ENCODE measurements around the gene RBM48.
"Not testable (repeated sequence)": the region's sequence is repeated elsewhere in the genome, so short reads cannot be mapped to it uniquely, and the experiment has no call there.

Gene RBM48

DNA sequence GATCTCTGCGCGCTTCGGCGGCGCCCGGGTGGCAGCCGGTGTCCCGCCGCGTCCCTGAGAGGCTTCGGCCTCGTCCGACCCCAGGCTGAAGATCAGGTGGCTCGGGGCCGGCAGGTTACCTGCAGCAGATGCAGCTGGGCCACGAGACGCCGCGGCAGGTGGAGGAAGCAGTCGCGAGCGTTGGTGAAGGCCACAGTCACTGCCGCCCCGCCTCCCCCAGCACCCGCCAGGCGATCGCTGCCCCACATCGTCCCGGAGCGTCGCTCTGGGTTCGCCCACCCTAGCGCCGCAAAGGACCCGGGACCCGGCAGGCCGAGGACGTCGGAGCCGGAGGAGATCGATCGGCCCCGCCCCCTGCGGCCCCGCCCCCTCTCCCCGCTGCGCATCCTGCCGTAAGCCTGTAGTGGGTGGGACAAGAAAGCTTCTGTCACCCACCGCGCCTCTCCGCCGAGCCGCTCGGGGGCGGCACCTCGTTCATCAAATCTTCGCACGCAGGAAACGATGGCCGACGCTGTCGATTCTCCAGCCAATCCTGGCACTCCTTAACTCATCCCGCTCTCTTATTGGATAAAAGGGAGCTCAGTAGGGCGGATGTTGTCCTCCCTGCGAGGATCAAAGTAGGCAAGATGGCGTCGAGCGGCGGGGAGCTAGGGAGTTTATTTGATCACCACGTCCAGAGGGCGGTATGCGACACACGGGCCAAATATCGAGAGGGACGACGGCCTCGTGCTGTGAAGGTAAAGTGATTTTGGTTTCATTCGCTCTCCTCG lies at the start of gene RBM48, which contains the start of gene PEX1:
Gene RBM48, plus strand, starts transcription at position 608 of the 770 bp plus-strand sequence. Its CDS starts 19 bp downstream, at position 627.
Gene PEX1, minus strand, starts transcription at position 333 of the 770 bp plus-strand sequence. Its CDS starts 85 bp downstream, at position 248.
- peak; percentile 79 for TF ChIP-seq CTCF (conservative IDR thresholded peaks at IDR 0.05)
- H3K27ac ChIP-seq: peak within 1 kb of the TSS; percentile 84

DNA sequence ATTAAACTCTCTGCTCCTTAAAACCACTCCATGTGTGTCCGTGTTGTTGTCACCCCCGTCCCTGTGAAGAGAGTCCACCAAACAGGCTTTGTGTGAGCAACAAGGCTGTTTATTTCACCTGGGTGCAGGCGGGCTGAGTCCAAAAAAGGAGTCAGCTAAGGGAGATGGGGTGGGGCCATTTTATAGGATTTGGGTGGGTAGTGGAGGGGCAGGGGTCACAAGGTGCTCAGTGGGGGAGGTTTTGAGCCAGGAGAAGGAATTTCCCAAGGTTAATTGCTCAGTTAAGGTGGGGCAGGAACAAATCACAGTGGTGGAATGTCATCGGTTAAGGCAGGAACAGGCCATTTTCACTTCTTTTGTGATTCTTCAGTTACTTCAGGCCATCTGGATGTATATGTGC lies 49.4 kb upstream of the RBM48 start:
- H3K27ac ChIP-seq: not testable (repeated sequence)

DNA sequence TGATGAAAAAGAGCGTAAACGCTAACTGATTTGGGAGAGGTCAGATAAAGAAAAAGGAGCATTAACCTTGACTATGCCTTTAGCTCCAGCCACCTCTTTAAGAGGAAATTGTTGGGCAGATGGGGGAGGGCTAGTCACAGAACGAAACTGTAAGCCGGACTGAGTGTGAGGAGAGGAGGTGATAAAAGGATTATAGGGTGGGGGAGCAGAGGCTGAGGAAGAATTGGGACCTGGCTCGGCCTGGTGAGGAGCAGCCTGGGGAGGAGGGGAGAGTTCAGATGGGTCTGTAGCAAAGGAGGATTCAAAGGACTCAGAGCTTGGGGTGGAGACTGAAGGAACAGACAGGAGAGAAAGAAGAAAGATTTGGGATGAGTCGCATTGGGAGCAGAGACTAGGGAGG lies 45.0 kb upstream of the RBM48 start:
- H3K27ac ChIP-seq: not testable (repeated sequence)

DNA sequence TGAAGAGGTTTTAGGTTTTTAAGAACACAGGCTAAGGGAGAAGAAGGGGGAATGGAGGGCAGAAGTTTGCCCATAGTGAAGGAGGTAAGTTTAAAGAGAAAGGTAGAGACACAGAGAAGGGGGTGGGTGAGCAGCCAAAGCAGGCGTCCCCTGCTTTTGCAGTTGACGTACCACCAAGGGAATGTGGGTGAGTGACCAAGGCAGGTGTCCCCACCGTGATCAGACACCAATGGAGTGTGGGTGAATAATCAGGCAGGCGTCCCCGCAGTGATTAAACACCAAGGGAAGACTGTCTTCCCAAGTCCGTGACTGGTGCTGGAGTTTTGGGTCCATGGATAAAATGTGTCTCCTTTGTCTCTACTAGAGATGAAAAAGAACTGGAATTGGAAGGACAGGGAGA lies 44.4 kb upstream of the RBM48 start:
- H3K27ac ChIP-seq: not testable (repeated sequence)

DNA sequence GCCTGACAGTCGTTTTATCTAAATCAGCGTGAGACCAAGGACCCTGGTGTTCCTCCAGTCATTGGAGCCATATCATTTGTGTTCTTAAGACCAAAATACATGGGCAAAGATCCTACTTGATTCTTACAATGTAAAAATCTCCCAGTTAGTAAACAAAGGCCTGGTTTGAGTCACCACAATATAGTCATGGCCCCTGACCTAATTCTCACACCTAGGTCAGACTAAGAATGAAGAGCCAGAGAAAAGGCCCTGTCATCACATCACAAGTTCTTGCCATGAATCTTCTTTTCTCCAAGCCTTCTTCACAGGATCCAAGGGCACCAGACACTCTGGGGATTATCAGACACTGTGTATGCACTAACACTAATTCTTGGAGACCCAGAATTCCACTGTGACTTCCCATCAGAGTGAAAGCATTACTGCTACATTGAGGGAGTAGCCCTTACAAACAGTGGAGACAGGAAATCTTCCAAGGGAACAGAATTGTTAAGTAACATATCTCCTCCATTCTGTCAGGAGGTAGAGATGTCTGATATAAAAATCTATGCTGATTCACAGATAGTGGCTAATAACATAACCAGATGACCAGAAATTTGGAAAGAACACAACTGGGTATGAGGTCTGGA lies 43.2 kb upstream of the RBM48 start:
- H3K27ac ChIP-seq: no peak overlapping the region
- no peak for TF ChIP-seq CTCF (conservative IDR thresholded peaks at IDR 0.05)

DNA sequence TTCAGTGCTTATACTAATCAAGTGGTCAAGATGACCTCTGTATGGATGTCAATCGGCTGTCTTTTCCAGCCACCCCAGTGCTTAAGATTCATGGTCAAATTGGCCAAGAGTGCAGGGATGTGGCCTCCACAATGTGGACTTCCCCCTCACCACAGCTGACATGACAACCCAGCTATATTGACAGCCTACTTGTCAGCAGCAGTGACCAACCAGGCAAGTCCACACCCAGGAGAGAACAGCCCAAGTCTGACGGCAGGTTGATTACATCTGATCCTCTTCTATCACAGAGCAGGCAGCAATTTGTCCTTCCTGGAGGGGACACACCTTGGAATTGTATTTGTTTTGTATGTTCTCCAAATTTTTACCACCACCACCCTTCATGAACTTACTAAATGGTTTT lies 42.6 kb upstream of the RBM48 start:
- no peak for TF ChIP-seq CTCF (conservative IDR thresholded peaks at IDR 0.05)
- no peak overlapping the region for H3K27ac ChIP-seq

- no peak overlapping the region for H3K27ac ChIP-seq
- TF ChIP-seq CTCF (conservative IDR thresholded peaks at IDR 0.05): no peak
Observed at GRCh38 chr7:92487804-92488203, 40.8 kb upstream of the RBM48 start.

DNA sequence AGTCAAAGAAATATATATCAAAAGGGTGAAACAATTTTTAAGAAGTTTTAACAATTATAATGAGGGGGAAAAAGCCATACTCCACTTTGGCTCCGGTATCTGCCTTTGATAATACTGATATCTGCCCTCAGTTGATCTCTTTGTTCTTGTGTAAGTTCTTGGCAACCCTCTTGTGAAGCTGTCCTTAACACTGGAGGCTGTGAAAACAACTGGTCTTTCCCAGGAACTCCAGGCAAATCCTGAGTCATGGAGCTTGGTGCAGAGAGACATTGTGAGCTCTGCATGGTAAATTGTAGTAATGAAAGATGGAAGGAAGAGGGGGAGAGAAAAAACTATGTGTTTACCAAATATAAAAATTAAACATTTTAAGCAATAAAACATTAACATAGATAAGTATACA lies 39.0 kb upstream of the RBM48 start:
- H3K27ac ChIP-seq: no peak overlapping the region

More for the DNA sequence above, 39.0 kb upstream of the RBM48 start:
- no peak for TF ChIP-seq CTCF (conservative IDR thresholded peaks at IDR 0.05)
